Measurements from ENCODE around the gene COQ8A.

GRCh38 chr1:226984521-226985238, 44.6 kb downstream of the COQ8A start:
- no peak for TF ChIP-seq CTCF (IDR thresholded peaks at IDR 0.05)
- TF ChIP-seq POLR2A (IDR thresholded peaks at IDR 0.05), result no peak

Data from stomach (tissue), 4 donors.